ENCODE data around the gene ACOX1. TPM values are rescaled to one million over a fixed set of nuclear protein-coding genes. Genes with fewer than 3 reads are reported as not detected.
A peak's percentile ranks its signal among the peaks of the same experiment; 100 is the strongest.

Gene ACOX1
- total and polyA plus RNA-seq, 7 donors = 13.0 to 78.8 (median 58.1) TPM

- ATAC-seq (no peak), DNase-seq (no peak)
- 83 to 90% (median 83%) methylated on average over 14 of the region's 14 CpGs for WGBS, 3 donors
- Histone ChIP-seq H3K27me3 (ENCODE audit: insufficient read depth in 3 of 3, low read length in 2 of 3) (no peaks in the 10 kb centered on the region), H3K36me3 (ENCODE audit: insufficient read depth in 1 of 2, low read depth in 1 of 2) (peaks cover 0 to 9% of the 10 kb centered on the region in 2 donors), H3K27ac (no peak overlapping the region), H3K4me3 (no peak overlapping the region), H3K4me1 (no peaks in the 10 kb centered on the region), H3K9me3 (no peaks in the 10 kb centered on the region)
- intact Hi-C loops (cut with DNase I) = no loop called here
- no peak for TF ChIP-seq CTCF (IDR thresholded peaks at IDR 0.05)
These were observed 69.7 kb downstream of the ACOX1 start for GRCh38 chr17:75909051-75909811.

- intact Hi-C loops (cut with DNase I) = no loop called here
- H3K4me1 ChIP-seq = peaks cover 10% of the 10 kb centered on the region
- no peak for TF ChIP-seq CTCF (IDR thresholded peaks at IDR 0.05)
- ATAC-seq (no peak), DNase-seq (no peak)
- no peaks in the 10 kb centered on the region for H3K27me3 ChIP-seq (ENCODE audit: insufficient read depth in 3 of 3, low read length in 2 of 3)
- no peak overlapping the region for H3K4me3 ChIP-seq
- 45 to 55% (median 46%) methylated on average over 6 of the region's 6 CpGs for WGBS, 3 donors
- peaks cover 0 to 12% of the 10 kb centered on the region in 2 donors for H3K36me3 ChIP-seq (ENCODE audit: insufficient read depth in 1 of 2, low read depth in 1 of 2)
- H3K27ac ChIP-seq = no peak overlapping the region
- H3K9me3 ChIP-seq = no peaks in the 10 kb centered on the region
These were observed 70.8 kb downstream of the ACOX1 start for GRCh38 chr17:75908201-75908600.

- 81 to 90% (median 84%) methylated on average over 10 of the region's 10 CpGs for WGBS, 3 donors
- ATAC-seq = no peak
- Histone ChIP-seq H3K4me1 (peaks cover 13% of the 10 kb centered on the region), H3K27me3 (ENCODE audit: insufficient read depth in 3 of 3, low read length in 2 of 3) (no peaks in the 10 kb centered on the region), H3K36me3 (ENCODE audit: insufficient read depth in 1 of 2, low read depth in 1 of 2) (peaks cover 5 to 25% of the 10 kb centered on the region in 2 donors), H3K27ac (no peak overlapping the region), H3K4me3 (no peak overlapping the region), H3K9me3 (no peaks in the 10 kb centered on the region)
- TF ChIP-seq CTCF (IDR thresholded peaks at IDR 0.05) = no peak
- DNase-seq = no peak
- intact Hi-C loops (cut with DNase I) = no loop called here
These were observed 72.7 kb downstream of the ACOX1 start for GRCh38 chr17:75906143-75906884.

- H3K4me1 ChIP-seq = peaks cover 13% of the 10 kb centered on the region
- peak within 1 kb of the TSS; percentile 86 for H3K27ac ChIP-seq
- intact Hi-C loops (cut with DNase I) = loop anchor here (1.0 to 2.0 kb wide), 2 partner anchors 100 kb away; no protein-coding TSS in a partner anchor
- H3K4me3 ChIP-seq = peak within 1 kb of the TSS; percentile 98
- H3K9me3 ChIP-seq = no peaks in the 10 kb centered on the region
- TF ChIP-seq CTCF (IDR thresholded peaks at IDR 0.05) = peak; percentile 99
- peak; percentile 93 to 96 for DNase-seq
- ATAC-seq = peak; percentile 94 to 98 (median 96)
- peaks cover 5 to 35% of the 10 kb centered on the region in 2 donors for H3K36me3 ChIP-seq (ENCODE audit: insufficient read depth in 1 of 2, low read depth in 1 of 2)
- 1 to 3% (median 2%) methylated on average over 35 to 69 of the region's 69 CpGs for WGBS, 3 donors
- no peaks in the 10 kb centered on the region for H3K27me3 ChIP-seq (ENCODE audit: insufficient read depth in 3 of 3, low read length in 2 of 3)
These were observed 74.0 kb downstream of the ACOX1 start, which contains the start of gene MRPL38 for GRCh38 chr17:75904749-75905521. MRPL38 (minus strand) TSS chr17:75904884; CDS start chr17:75904875, 9 bp downstream.

Measured in psoas muscle (tissue), 8 donors.